Parathyroid adenoma (tissue), 2 donors: ENCODE data around the gene GDPD5.

Experiments used
- H2AFZ ChIP-seq: fragments of 300-600 bp; sonication (generic); one replicate; pipeline ENCODE4 v1.7.0; 2017; ENCODE audit warnings: antibody characterized with exemption, mild to moderate bottlenecking
- H3K27ac ChIP-seq: fragments of 300-600 bp; sonication (generic); one replicate; pipeline ENCODE4 v1.7.0; 2017
- H3K27me3 ChIP-seq: fragments of 300-600 bp; sonication (generic); one replicate; pipeline ENCODE4 v1.7.0; 2017; ENCODE audit warnings: low read length; ENCODE audit not compliant: control insufficient read depth, insufficient read depth
- H3K36me3 ChIP-seq: fragments of 300-600 bp; sonication (generic); one replicate; pipeline ENCODE4 v1.7.0; 2017; ENCODE audit warnings: low read length; ENCODE audit not compliant: control insufficient read depth, insufficient read depth
- H3K4me1 ChIP-seq: fragments of 300-600 bp; sonication (generic); one replicate; pipeline ENCODE4 v1.7.0; 2017; ENCODE audit warnings: control low read depth
- H3K4me2 ChIP-seq: fragments of 300-600 bp; sonication (generic); one replicate; pipeline ENCODE4 v1.7.0; 2017; ENCODE audit warnings: low read length
- H3K4me3 ChIP-seq: fragments of 300-600 bp; sonication (generic); one replicate; pipeline ENCODE4 v1.7.0; 2017; ENCODE audit warnings: low read depth, low read length
- H3K79me2 ChIP-seq: fragments of 300-600 bp; sonication (generic); one replicate; pipeline ENCODE4 v1.7.0; 2017; ENCODE audit warnings: control low read depth
- H3K9ac ChIP-seq: fragments of 300-600 bp; sonication (generic); one replicate; pipeline ENCODE4 v1.7.0; 2017; ENCODE audit warnings: mild to moderate bottlenecking
- H3K9me3 ChIP-seq: fragments of 300-600 bp; sonication (generic); one replicate; pipeline ENCODE4 v1.7.0; 2017; ENCODE audit warnings: low read length; ENCODE audit not compliant: control insufficient read depth
- CTCF ChIP-seq: fragments of 300-600 bp; sonication (generic); IDR thresholded peaks from one replicate; pipeline ENCODE4 v1.7.0; 2017; ENCODE audit warnings: antibody characterized with exemption, mild to moderate bottlenecking
- donor health status: primary hyperparathyroidism.

GDPD5 gene

GRCh38 chr11:75406338-75406777 lies 119.4 kb downstream of the GDPD5 start:
- no peak overlapping the region for H3K9ac ChIP-seq
- no peak overlapping the region for H2AFZ ChIP-seq
- H3K4me1 ChIP-seq: no peaks in the 10 kb centered on the region
- no peak overlapping the region for H3K4me3 ChIP-seq
- no peaks in the 10 kb centered on the region for H3K27me3 ChIP-seq
- TF ChIP-seq CTCF: no peak
- peaks cover 3% of the 10 kb centered on the region for H3K79me2 ChIP-seq
- no peaks in the 10 kb centered on the region for H3K9me3 ChIP-seq
- H3K4me2 ChIP-seq: no peak overlapping the region
- no peak overlapping the region for H3K27ac ChIP-seq
- no peaks in the 10 kb centered on the region for H3K36me3 ChIP-seq

GRCh38 chr11:75403983-75404658 lies 121.6 kb downstream of the GDPD5 start:
- H3K4me1 ChIP-seq: no peaks in the 10 kb centered on the region
- no peak for TF ChIP-seq CTCF
- no peak overlapping the region for H2AFZ ChIP-seq
- no peaks in the 10 kb centered on the region for H3K27me3 ChIP-seq
- H3K4me2 ChIP-seq: no peak overlapping the region
- peaks cover 3% of the 10 kb centered on the region for H3K79me2 ChIP-seq
- no peak overlapping the region for H3K27ac ChIP-seq
- no peaks in the 10 kb centered on the region for H3K9me3 ChIP-seq
- H3K36me3 ChIP-seq: no peaks in the 10 kb centered on the region
- no peak overlapping the region for H3K9ac ChIP-seq
- H3K4me3 ChIP-seq: no peak overlapping the region

- no peak for TF ChIP-seq CTCF
- Histone ChIP-seq H2AFZ (no peak overlapping the region), H3K9me3 (no peaks in the 10 kb centered on the region), H3K27me3 (no peaks in the 10 kb centered on the region), H3K4me3 (no peak overlapping the region), H3K4me2 (no peak overlapping the region), H3K9ac (no peak overlapping the region), H3K27ac (no peak overlapping the region), H3K36me3 (no peaks in the 10 kb centered on the region), H3K4me1 (no peaks in the 10 kb centered on the region), H3K79me2 (peaks cover 3% of the 10 kb centered on the region)
These were observed 122.7 kb downstream of the GDPD5 start for GRCh38 chr11:75403037-75403436.

GRCh38 chr11:75402002-75402773 lies 123.6 kb downstream of the GDPD5 start:
- no peak for TF ChIP-seq CTCF
- no peaks in the 10 kb centered on the region for H3K27me3 ChIP-seq
- H3K79me2 ChIP-seq: peaks cover 3% of the 10 kb centered on the region
- no peaks in the 10 kb centered on the region for H3K9me3 ChIP-seq
- no peaks in the 10 kb centered on the region for H3K4me1 ChIP-seq
- no peak overlapping the region for H3K9ac ChIP-seq
- no peak overlapping the region for H3K4me2 ChIP-seq
- H2AFZ ChIP-seq: no peak overlapping the region
- no peaks in the 10 kb centered on the region for H3K36me3 ChIP-seq
- H3K27ac ChIP-seq: no peak overlapping the region
- H3K4me3 ChIP-seq: no peak overlapping the region
